Peyer's patch (tissue), 4 donors: ENCODE data around the gene EIF1B.

Experiments used
- POLR2A ChIP-seq, 2 donors: fragments of 450-650 bp; IDR thresholded peaks; one replicate each; pipeline ENCODE4 v1.5.1; 2017; ENCODE audit warnings: antibody characterized with exemption in 2 of 2, mild to moderate bottlenecking in 2 of 2, moderate library complexity in 2 of 2
- TF ChIP-seq, protein P1 (sequence below), 6 experiments: fragments of 450-650 bp in 4 of 6; fragments of 200-600 bp in 2 of 6; sonication (generic) in 1 of 6; IDR thresholded peaks; one replicate each; pipeline ENCODE4 v1.5.1; 2017 to 2019; ENCODE audit warnings: antibody characterized with exemption in 6 of 6, mild to moderate bottlenecking in 3 of 6, moderate library complexity in 1 of 6

DNA sequence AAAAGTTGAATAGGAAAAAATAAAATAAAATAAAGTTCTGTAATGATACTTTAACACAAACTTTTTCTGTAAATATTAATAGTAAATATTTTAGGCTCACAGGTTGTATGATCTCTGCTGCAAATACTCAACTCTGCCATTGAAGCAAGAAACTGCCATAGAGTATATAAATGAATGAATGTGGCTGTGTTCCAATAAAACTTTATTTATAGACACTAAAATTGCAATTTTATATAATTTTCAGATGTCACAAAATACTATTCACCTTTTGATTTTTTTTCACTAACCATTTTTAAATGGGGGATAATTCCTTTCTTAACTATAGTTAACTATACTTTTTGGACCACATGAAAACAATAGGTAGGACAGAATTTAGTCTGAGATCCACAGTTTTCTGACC is 16.0 kb downstream of the EIF1B start:
- TF ChIP-seq, protein P1, sequence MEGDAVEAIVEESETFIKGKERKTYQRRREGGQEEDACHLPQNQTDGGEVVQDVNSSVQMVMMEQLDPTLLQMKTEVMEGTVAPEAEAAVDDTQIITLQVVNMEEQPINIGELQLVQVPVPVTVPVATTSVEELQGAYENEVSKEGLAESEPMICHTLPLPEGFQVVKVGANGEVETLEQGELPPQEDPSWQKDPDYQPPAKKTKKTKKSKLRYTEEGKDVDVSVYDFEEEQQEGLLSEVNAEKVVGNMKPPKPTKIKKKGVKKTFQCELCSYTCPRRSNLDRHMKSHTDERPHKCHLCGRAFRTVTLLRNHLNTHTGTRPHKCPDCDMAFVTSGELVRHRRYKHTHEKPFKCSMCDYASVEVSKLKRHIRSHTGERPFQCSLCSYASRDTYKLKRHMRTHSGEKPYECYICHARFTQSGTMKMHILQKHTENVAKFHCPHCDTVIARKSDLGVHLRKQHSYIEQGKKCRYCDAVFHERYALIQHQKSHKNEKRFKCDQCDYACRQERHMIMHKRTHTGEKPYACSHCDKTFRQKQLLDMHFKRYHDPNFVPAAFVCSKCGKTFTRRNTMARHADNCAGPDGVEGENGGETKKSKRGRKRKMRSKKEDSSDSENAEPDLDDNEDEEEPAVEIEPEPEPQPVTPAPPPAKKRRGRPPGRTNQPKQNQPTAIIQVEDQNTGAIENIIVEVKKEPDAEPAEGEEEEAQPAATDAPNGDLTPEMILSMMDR (IDR thresholded peaks at IDR 0.05): no peak
- TF ChIP-seq POLR2A (IDR thresholded peaks at IDR 0.05): no peak
